ENCODE measurements around the gene TCF21.

The TCF21 gene

GRCh38 chr6:133895573-133896343 lies 6.8 kb downstream of the TCF21 start:
- no peak for DNase-seq (ENCODE audit: low read depth, low spot score)
- H3K9me3 ChIP-seq (ENCODE audit: control insufficient read depth, insufficient read depth, low read length) = no peaks in the 10 kb centered on the region
- H3K36me3 ChIP-seq (ENCODE audit: control insufficient read depth, insufficient read depth, low read length) = no peaks in the 10 kb centered on the region
- H3K27ac ChIP-seq (ENCODE audit: low read length) = no peak overlapping the region
- H3K4me3 ChIP-seq (ENCODE audit: low read length) = peak overlapping the region; percentile 22; the same call in 1 of the 2 replicates
- H3K27me3 ChIP-seq (ENCODE audit: control insufficient read depth, insufficient read depth, low read length) = peaks cover 53% of the 10 kb centered on the region
- no CpG with 5 or more reads among the region's 45 CpGs for WGBS (ENCODE audit: insufficient coverage, insufficient read length)
- peaks cover 2% of the 10 kb centered on the region; the same call in 1 of the 2 replicates for H3K4me1 ChIP-seq (ENCODE audit: control insufficient read depth, insufficient read depth, low read length)

GRCh38 chr6:133896344-133896721 lies 7.4 kb downstream of the TCF21 start:
- no CpG with 5 or more reads among the region's 5 CpGs for WGBS (ENCODE audit: insufficient coverage, insufficient read length)
- Histone ChIP-seq H3K27me3 (ENCODE audit: control insufficient read depth, insufficient read depth, low read length) (peaks cover 49% of the 10 kb centered on the region), H3K4me3 (ENCODE audit: low read length) (no peak overlapping the region; the same call in 1 of the 2 replicates), H3K36me3 (ENCODE audit: control insufficient read depth, insufficient read depth, low read length) (no peaks in the 10 kb centered on the region), H3K9me3 (ENCODE audit: control insufficient read depth, insufficient read depth, low read length) (no peaks in the 10 kb centered on the region), H3K4me1 (ENCODE audit: control insufficient read depth, insufficient read depth, low read length) (peaks cover 2% of the 10 kb centered on the region; the same call in 1 of the 2 replicates), H3K27ac (ENCODE audit: low read length) (no peak overlapping the region)
- DNase-seq (ENCODE audit: low read depth, low spot score) = no peak

DNA sequence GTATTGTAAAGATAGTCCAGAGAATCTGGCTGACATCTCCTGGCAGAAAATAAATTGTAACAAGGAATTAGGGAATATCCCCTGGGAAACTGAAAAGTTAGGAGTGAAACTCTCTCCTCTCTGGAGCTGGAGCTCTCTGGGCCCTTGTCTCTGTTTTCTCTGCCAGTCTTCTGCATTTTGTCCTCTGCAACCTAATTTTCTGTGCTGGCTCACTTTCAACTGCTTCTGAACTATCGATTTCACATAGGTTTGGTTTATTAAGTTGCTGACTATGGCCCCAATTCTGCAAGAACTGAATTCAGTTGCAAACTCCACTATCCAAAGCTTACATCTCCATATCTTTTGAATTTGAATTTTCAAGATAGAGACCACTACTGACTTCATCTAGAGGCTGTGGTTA lies 9.3 kb downstream of the TCF21 start:
- H3K9me3 ChIP-seq (ENCODE audit: control insufficient read depth, insufficient read depth, low read length) = no peaks in the 10 kb centered on the region
- no peak for DNase-seq (ENCODE audit: low read depth, low spot score)
- peaks cover 36% of the 10 kb centered on the region for H3K27me3 ChIP-seq (ENCODE audit: control insufficient read depth, insufficient read depth, low read length)
- no peak overlapping the region for H3K4me3 ChIP-seq (ENCODE audit: low read length)
- no CpG with 5 or more reads among the region's 1 CpG for WGBS (ENCODE audit: insufficient coverage, insufficient read length)
- H3K4me1 ChIP-seq (ENCODE audit: control insufficient read depth, insufficient read depth, low read length) = peaks cover 2% of the 10 kb centered on the region; the same call in 1 of the 2 replicates
- H3K36me3 ChIP-seq (ENCODE audit: control insufficient read depth, insufficient read depth, low read length) = no peaks in the 10 kb centered on the region
- no peak overlapping the region for H3K27ac ChIP-seq (ENCODE audit: low read length)

DNA sequence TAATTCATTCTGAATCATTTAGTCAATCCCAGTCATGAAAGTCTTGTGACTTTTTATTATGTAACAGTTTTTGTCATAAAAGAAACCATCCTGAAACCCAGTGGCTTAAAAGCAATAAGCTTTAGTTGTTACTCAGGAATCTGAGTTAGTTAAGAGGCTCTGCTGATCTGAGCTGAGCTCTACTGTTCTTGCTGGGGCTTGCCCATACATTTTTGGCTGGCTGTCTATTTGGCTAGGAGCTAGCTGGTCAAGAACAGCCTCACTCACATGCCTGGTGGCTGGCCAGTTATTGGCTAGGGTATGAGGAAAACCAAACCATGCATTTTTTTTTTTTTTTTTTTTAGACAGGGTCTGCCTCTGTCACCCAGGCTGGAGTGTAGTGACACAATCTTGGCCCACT lies 10.6 kb downstream of the TCF21 start:
- Histone ChIP-seq H3K36me3 (ENCODE audit: control insufficient read depth, insufficient read depth, low read length) (no peaks in the 10 kb centered on the region), H3K4me3 (ENCODE audit: low read length) (no peak overlapping the region), H3K4me1 (ENCODE audit: control insufficient read depth, insufficient read depth, low read length) (no peaks in the 10 kb centered on the region), H3K27me3 (ENCODE audit: control insufficient read depth, insufficient read depth, low read length) (peaks cover 23% of the 10 kb centered on the region), H3K27ac (ENCODE audit: low read length) (no peak overlapping the region), H3K9me3 (ENCODE audit: control insufficient read depth, insufficient read depth, low read length) (no peaks in the 10 kb centered on the region)
- DNase-seq (ENCODE audit: low read depth, low spot score) = no peak

DNA sequence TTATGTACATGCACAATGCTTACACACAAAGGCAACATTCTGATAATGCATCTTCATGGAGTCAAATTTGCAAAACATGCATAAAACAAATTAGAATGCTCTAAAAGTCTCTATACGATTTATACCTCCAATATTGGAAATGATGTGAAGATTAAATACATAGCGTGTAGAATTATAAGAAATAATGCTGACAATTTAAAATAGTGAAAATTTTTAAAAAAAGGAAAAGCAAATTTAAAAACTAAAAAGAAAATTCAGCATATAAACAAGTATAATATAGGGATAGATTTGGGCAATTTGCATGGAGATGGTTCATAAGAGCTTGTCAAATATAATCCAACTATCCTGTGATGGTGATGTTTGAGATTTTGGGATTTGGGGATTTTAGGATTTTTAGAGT lies 14.9 kb downstream of the TCF21 start:
- no peak overlapping the region for H3K27ac ChIP-seq (ENCODE audit: low read length)
- no peaks in the 10 kb centered on the region for H3K4me1 ChIP-seq (ENCODE audit: control insufficient read depth, insufficient read depth, low read length)
- DNase-seq (ENCODE audit: low read depth, low spot score) = no peak
- H3K36me3 ChIP-seq (ENCODE audit: control insufficient read depth, insufficient read depth, low read length) = no peaks in the 10 kb centered on the region
- H3K27me3 ChIP-seq (ENCODE audit: control insufficient read depth, insufficient read depth, low read length) = no peaks in the 10 kb centered on the region
- no peaks in the 10 kb centered on the region for H3K9me3 ChIP-seq (ENCODE audit: control insufficient read depth, insufficient read depth, low read length)
- no CpG with 5 or more reads among the region's 2 CpGs for WGBS (ENCODE audit: insufficient coverage, insufficient read length)
- H3K4me3 ChIP-seq (ENCODE audit: low read length) = no peak overlapping the region

DNA sequence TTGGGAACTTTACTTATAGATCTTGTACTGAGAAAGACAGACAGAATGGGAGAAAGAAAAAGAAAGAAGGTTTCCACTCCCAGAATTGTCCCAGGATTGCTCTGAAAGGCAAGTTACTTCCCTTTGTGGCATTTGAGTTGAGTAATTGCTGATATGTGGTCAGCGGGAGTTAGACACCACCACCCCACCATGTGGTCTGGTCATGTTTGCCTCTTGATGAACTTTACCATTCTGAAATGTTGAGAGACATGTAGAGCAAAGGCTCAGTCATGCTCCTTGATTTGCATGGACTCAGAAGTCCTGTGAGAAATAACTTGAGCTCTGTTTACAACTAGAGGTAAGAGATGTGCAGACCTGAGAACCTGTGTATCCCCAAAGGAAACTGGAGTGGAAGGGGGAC lies 17.1 kb downstream of the TCF21 start:
- no CpG with 5 or more reads among the region's 1 CpG for WGBS (ENCODE audit: insufficient coverage, insufficient read length)
- Histone ChIP-seq H3K4me1 (ENCODE audit: control insufficient read depth, insufficient read depth, low read length) (no peaks in the 10 kb centered on the region), H3K4me3 (ENCODE audit: low read length) (no peak overlapping the region), H3K9me3 (ENCODE audit: control insufficient read depth, insufficient read depth, low read length) (no peaks in the 10 kb centered on the region), H3K36me3 (ENCODE audit: control insufficient read depth, insufficient read depth, low read length) (no peaks in the 10 kb centered on the region), H3K27me3 (ENCODE audit: control insufficient read depth, insufficient read depth, low read length) (no peaks in the 10 kb centered on the region), H3K27ac (ENCODE audit: low read length) (no peak overlapping the region)
- DNase-seq (ENCODE audit: low read depth, low spot score) = no peak

GRCh38 chr6:133916650-133917151 lies 27.8 kb downstream of the TCF21 start:
- peaks cover 2% of the 10 kb centered on the region; the same call in 1 of the 2 replicates for H3K4me1 ChIP-seq (ENCODE audit: control insufficient read depth, insufficient read depth, low read length)
- no CpG with 5 or more reads among the region's 8 CpGs for WGBS (ENCODE audit: insufficient coverage, insufficient read length)
- no peak overlapping the region for H3K4me3 ChIP-seq (ENCODE audit: low read length)
- H3K36me3 ChIP-seq (ENCODE audit: control insufficient read depth, insufficient read depth, low read length) = no peaks in the 10 kb centered on the region
- H3K9me3 ChIP-seq (ENCODE audit: control insufficient read depth, insufficient read depth, low read length) = no peaks in the 10 kb centered on the region
- H3K27me3 ChIP-seq (ENCODE audit: control insufficient read depth, insufficient read depth, low read length) = no peaks in the 10 kb centered on the region
- no peak overlapping the region for H3K27ac ChIP-seq (ENCODE audit: low read length)
- peak; percentile 99 for DNase-seq (ENCODE audit: low read depth, low spot score)

- H3K4me3 ChIP-seq (ENCODE audit: low read length) = no peak overlapping the region
- 100% methylated on average over 2 of the region's 4 CpGs for WGBS (ENCODE audit: insufficient coverage, insufficient read length)
Observed at GRCh38 chr6:133917781-133918180, 28.9 kb downstream of the TCF21 start.

DNA sequence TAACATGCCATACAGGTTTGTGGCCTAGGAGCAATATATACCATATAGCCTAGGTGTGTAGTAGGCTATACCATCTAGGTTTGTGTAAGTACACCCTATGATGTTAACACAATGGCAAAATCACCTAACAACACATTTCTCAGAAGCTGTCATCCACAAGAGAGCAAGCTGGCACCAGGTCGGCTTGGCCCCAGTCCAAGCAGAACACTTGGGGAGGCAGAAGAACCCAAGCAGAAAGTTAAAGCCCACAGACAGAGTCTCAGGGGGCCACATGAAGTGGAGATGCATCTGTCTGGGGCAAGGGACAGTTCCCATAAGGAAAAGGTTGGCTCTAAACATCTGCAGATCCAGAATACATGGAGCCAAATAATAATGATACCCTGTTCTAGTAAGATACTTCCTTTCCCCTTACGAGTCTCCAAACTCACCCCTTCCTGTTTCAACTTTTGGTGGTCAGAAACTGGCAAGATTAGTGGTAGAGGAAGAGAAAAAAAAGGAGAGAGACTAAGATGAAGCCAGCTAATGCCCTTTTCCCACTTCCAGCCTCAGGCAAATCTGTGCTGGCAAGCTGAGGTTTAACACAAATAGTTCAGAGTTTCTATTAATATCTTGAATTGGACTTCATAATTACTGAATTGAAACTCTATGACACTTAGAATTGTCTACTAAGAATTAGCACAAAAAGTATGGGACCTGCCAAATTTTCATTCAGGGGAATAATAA lies 29.5 kb downstream of the TCF21 start:
- H3K36me3 ChIP-seq (ENCODE audit: control insufficient read depth, insufficient read depth, low read length) = no peaks in the 10 kb centered on the region
- no peak overlapping the region for H3K4me3 ChIP-seq (ENCODE audit: low read length)
- H3K27me3 ChIP-seq (ENCODE audit: control insufficient read depth, insufficient read depth, low read length) = no peaks in the 10 kb centered on the region
- DNase-seq (ENCODE audit: low read depth, low spot score) = no peak
- H3K27ac ChIP-seq (ENCODE audit: low read length) = no peak overlapping the region
- no peaks in the 10 kb centered on the region for H3K9me3 ChIP-seq (ENCODE audit: control insufficient read depth, insufficient read depth, low read length)
- WGBS (ENCODE audit: insufficient coverage, insufficient read length) = no CpG with 5 or more reads among the region's 2 CpGs
- peaks cover 2% of the 10 kb centered on the region; the same call in 1 of the 2 replicates for H3K4me1 ChIP-seq (ENCODE audit: control insufficient read depth, insufficient read depth, low read length)

More at GRCh38 chr6:133917781-133918180, 28.9 kb downstream of the TCF21 start:
- Histone ChIP-seq H3K36me3 (ENCODE audit: control insufficient read depth, insufficient read depth, low read length) (no peaks in the 10 kb centered on the region), H3K27ac (ENCODE audit: low read length) (no peak overlapping the region), H3K27me3 (ENCODE audit: control insufficient read depth, insufficient read depth, low read length) (no peaks in the 10 kb centered on the region), H3K9me3 (ENCODE audit: control insufficient read depth, insufficient read depth, low read length) (no peaks in the 10 kb centered on the region), H3K4me1 (ENCODE audit: control insufficient read depth, insufficient read depth, low read length) (peaks cover 2% of the 10 kb centered on the region; the same call in 1 of the 2 replicates)
- DNase-seq (ENCODE audit: low read depth, low spot score) = no peak

- H3K27me3 ChIP-seq (ENCODE audit: control insufficient read depth, insufficient read depth, low read length) = no peaks in the 10 kb centered on the region
- DNase-seq (ENCODE audit: low read depth, low spot score) = no peak
- no CpG with 5 or more reads among the region's 5 CpGs for WGBS (ENCODE audit: insufficient coverage, insufficient read length)
Observed at GRCh38 chr6:133919362-133919761, 30.4 kb downstream of the TCF21 start.

More at GRCh38 chr6:133919362-133919761, 30.4 kb downstream of the TCF21 start:
- H3K4me3 ChIP-seq (ENCODE audit: low read length) = no peak overlapping the region
- no peaks in the 10 kb centered on the region for H3K9me3 ChIP-seq (ENCODE audit: control insufficient read depth, insufficient read depth, low read length)
- H3K4me1 ChIP-seq (ENCODE audit: control insufficient read depth, insufficient read depth, low read length) = peaks cover 2% of the 10 kb centered on the region; the same call in 1 of the 2 replicates
- no peak overlapping the region for H3K27ac ChIP-seq (ENCODE audit: low read length)
- no peaks in the 10 kb centered on the region for H3K36me3 ChIP-seq (ENCODE audit: control insufficient read depth, insufficient read depth, low read length)
